ENCODE data around the gene CPNE5.

Gene CPNE5

DNA sequence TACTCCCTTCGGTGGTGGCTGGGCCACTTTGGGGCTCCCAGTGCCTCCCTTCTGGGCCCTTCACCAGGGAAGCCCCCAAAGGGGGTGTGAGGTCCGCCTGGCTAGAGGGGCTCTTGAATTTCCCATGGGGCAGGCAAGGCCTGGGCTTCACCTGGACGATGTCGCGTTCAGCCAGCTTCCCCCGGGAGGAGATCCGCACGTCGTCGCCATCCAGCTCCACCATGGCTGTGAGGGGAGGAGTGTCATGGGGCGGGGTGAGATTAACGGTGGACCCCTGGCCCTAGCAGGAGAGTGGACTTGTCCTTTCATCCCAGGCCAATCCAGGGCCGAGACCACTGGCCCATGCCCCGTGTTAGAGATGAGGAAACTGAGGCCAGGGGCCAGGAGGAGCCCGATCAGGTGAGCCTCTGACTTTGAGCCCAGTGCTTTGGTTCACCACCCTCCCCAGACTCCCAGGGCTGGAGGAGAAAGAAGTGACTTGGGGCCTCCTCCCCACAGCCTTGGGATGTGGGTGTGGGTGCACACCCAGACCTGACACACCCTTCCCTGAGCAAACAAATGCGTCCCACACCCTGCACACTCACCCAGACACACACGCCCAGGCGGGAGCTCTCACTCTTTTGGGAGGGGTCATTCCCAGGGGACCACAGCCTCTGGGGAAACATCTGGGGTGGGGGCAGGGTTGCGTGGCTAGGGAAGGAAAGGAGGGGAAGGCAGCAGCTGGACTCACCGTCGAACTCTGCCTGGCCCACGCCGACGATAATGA lies 95.5 kb downstream of the CPNE5 start:
- no peak for DNase-seq (ENCODE audit: low read depth)

DNA sequence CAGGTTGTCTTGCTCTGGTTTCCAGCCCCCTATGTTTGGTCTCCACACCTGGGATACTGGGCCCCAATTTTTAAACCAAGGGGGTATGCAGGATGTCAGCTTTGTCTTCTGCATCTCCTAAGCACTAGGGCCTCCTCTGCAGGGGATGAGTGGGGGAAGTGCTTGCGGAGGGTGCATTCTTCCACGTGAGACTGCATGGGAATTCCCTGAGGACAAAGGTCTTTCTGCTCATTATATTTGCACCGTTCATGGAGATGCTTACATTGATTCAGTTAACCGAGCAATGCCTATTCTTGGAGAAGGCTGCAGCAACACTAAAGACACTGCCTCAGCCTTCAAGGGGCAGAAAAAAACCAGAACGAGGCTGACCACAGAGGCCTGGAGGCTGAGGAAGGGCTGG lies 96.2 kb downstream of the CPNE5 start:
- DNase-seq (ENCODE audit: low read depth) = no peak

- no peak for DNase-seq (ENCODE audit: low read depth)
Measured at GRCh38 chr6:36742146-36742545, 97.1 kb downstream of the CPNE5 start.

DNA sequence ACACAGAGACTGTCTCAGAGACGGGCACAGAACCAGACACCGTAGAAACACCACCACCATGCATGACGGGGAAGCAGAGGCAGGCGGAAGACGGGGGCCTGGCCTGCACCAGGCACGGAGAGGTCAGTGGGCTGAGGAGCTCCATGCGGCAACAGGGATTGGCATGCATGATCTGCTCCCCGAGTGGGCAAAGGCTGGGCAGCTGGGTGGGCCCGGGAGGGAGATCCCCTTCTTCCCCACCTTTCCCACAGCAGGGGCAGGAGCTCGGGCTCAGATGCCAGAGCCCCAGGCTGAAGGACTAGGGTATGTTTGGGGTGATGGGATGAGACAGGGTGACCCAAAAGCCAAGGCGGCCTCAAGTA lies 98.4 kb downstream of the CPNE5 start:
- DNase-seq (ENCODE audit: low read depth) = no peak

- no peak for DNase-seq (ENCODE audit: low read depth)
Measured at GRCh38 chr6:36739947-36740817, 99.1 kb downstream of the CPNE5 start.

DNA sequence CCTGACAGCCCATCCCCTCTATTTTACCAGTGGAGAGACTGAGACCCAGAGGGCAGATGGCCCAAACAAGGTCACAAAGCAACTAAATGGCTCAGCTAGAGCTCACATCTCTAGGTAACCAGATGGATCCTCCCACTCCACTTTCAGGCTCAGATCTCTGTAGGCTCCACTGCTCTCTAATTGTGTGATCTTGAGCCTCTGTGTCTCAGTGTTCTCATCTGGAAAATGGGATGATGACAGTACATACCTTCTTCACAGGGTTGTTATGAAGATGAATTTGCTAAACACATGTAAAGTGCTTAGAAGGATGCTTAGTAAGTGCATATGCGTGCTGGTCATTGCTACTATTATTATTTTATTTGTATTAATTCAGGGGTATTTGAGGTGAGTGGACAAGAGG lies 101.1 kb downstream of the CPNE5 start:
- DNase-seq (ENCODE audit: low read depth) = no peak

DNA sequence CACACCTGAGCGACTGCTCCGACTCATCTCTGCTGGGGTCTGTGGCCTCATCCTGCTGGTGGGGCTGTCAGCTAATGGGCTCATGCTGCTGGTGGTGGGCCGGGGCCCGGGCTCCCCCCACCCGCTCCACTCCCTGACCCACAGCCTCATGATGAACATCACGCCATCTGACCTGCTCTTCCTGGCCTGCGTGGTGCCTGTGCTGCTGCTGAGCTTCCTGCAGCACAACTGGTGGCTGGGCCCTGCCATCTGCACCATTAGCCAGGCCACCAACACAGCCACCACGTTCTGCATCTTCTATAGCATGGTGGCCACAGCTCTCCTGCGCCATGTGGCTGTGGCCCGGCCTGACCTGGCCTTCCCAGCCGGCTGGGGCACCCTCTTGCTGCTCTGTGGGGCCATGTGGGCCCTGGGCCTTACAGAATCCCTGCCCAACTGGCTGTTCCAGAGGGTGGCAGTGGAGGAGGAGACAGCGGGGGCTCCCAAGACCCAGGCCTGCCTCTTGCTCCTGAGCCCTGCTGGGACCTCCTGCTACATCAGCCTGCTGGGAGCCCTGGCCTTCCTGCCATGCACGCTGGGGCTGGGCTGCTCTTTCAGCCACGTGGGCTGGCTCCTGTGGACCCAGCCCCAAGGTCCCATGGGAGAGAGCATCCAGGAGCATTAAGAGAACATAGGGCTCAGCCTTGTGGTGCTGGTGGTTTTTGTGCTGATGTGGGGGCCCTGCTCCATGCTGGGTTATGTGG lies 102.0 kb downstream of the CPNE5 start:
- DNase-seq (ENCODE audit: low read depth) = no peak

DNA sequence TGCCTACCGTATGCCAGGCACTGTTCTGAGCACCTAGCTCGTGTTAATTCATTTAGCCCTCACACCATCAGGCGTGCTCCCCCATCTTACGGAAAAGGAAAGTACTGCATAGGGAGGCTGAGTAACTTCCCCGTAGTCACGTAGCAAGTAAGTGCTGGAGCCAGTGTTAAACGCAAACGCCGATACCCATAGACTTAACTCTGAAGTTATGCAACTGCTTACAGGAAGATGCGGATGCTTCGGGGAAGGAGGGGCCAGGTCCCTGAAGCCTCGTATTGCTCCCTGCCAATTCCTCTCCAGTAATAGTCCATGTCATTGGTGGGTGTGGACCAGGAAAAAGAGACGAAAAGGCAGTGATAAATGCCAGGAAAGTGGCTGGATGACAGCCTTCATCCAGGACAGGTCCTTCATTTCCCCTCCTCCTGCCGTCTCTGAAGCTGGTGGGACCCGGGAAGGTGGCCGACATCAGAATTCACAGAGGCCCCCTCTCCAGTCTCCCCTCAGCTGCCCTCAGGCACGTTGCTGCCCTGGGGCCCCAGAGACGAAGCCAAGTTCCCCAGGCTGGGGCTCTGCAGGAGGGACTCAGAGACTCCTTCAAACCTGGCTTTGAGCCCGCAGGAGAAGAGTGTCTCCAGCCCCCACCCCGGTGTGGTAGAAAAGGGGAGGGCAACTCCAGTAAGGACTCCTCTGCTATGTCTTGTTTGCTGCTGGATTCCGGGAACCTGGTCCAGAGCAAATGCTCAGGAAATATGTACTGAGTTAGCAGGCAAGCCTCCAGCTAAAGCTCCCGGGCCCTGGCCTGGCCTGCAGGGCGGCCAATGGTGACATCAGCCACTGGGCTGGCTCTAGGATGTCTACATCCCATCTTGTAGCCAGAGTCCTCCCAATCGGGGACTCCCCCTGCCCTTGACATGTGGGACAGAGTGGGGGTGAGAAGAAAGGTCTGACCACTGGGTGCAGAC lies 103.9 kb downstream of the CPNE5 start:
- DNase-seq (ENCODE audit: low read depth) = no peak

- no peak for DNase-seq (ENCODE audit: low read depth)
Measured at GRCh38 chr6:36734486-36735060, 104.7 kb downstream of the CPNE5 start.

DNA sequence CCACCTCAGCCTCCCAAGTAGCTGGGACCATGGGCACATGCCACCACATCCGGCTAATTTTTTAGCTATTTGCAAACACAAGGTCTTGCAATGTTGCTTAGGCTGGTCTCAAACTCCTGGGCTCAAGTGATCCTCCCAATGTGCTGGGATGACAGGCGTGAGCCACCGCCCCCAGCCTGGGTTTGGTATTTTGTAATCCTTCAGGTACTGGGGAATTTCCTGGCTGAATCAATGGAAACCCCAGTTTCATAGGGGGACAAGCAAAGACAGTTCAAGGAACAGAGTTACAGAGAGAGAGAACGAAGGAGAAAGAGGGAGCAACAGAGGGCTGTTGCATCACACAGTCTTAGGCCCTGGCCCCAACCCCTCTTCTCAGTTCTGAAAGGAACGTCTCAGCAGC lies 105.9 kb downstream of the CPNE5 start:
- no peak for DNase-seq (ENCODE audit: low read depth)

DNA sequence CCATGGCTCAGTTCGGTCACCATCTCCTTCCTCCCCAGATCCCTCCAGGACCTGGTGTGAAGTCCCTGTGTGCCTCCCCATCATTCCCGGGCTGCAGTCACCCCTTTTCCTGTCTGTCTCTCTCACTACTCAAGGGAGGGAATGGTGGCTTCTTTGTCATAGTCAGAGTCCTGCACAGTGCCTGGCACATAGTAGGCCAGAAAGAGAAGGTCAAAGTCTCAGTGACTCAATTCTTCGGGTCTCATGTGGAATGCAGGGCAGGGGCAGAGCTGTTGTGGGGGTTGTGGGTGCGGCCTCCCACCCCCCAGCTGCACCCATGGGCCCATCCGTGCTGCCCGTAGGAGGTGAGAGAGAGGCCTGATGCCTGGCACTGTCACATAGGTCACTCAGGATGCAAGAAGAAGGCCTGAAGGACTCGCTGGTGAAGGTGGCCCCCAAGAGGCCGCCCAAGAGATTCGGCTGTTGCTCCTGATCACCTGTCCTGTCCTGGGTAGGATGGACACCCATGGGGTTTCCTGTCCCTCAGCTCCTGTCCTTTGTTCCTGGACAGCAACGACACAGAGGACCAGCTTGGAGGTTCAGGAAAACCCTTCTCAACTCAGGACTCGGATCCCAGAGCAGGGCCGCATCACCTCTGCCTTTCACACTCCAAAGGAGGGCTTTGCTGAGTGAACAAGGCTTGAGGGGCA lies 107.5 kb downstream of the CPNE5 start:
- no peak for DNase-seq (ENCODE audit: low read depth)

DNA sequence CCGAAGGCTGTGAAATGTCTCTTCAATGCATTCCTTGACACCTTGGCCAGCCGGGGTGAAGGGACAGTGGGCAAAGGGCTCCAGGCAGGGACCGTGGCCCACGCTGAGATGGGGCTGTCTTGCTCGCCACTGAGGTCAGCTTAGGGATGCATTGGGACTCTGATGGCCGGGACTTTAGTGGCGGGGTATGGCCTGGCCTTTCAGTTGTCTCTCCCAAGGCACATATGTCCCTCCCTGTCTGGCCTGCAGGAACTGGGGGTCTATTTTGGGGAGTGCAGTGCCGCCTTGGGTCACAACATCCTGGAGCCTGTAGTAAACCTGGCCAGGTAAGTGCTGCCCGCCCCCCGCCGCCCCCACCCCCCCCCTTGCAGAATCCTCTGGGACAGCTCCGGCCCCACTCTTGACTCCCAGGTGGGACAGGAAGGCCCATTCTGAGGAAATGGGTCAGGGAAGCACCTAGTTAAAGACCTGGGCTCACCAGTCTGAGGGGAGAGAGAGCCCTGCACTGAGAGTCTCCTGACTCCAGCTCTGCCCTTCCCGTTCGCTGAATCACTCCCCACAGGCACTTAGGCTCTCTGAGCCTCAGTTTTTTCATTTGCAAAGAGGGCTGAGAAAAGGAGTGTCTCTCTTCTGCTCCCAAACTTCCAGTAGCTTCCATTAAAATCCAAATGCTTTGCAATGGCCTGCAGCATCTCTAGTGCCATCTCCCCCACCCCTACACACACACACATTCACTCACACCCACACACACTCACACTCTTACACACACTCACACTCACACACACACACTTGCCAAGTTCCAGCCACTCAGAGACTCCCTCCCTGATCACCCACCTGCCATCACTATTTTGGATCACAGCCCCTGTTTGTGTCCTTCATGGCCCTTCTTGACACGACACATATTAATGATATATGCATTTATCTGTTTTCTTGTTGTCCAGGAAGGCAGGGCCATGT lies 108.5 kb downstream of the CPNE5 start:
- no peak for DNase-seq (ENCODE audit: low read depth)

DNA sequence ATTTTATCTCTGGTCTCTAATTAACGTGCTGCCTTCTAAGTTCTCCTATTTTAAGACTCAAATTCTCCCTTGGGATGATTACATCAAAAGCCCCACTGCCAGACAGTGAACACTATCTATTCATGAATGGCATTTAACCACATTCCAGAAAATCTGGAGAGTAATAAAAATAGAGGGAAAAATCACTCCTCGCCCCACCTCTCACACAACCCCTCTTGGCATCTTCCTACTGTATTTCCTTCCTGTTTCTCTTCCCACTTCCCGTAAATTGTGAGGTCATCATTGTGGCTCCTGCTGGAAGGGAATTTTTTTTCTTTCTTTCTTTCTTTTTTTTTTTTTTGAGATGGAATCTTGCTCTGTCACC lies 110.1 kb downstream of the CPNE5 start:
- DNase-seq (ENCODE audit: low read depth) = no peak

DNA sequence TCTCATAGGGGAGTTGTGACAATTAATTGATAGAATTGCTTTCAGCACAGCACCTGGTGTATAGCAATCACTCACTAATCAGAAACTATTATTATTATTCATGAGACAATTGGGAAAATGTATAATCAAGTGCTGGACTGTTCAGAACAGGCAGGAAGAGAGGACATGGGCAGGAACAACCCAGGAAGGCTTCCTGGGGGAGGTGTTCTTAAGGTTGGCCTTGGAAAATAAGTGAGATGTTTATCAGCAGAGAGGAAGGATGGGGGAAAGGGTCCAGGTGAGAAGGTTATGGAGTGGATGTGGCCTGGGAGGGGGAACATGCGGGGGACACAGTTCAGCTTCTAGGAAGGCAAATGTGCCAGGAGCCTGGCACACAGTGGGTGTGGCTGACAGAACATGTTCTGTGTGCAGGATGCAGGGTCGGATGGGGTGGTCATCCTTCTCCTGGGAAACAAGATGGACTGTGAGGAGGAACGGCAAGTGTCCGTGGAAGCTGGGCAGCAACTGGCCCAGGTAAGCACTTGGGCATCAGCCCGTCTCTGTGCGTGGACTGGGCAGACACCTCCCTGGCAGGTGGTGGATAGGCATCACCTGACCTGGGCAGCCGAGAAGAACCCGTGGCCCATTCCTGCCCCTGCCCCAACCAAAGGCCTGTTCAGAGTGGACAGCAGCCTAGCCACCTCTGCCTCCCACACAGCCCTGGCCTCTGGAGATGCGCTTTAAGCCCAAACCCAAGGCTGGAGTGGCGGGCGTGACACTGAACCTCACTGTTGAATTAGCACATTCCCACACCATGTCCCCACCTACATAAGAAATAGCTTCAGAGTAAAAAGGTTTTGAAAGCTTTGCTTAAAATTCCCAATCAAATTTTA lies 110.7 kb downstream of the CPNE5 start:
- no peak for DNase-seq (ENCODE audit: low read depth)

- no peak for DNase-seq (ENCODE audit: low read depth)
Measured at GRCh38 chr6:36727505-36728021, 111.7 kb downstream of the CPNE5 start.

DNA sequence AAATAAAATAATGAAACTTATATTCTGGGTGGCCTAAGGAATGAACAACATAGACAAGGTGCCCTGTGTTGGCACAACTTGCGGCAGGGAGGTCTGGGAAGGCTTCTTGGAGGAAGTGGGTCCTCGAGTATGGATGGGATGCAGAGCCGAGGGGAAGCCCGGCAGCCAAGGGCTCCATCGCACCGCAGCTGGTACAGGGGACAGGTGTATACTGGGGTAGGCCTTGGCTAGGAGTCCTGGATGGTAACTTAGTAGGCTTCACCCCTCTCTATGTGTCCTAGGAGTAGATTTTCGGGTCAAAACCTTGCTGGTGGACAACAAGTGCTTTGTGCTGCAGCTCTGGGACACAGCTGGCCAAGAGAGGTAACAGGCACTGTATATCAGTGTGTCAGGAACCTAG lies 113.7 kb downstream of the CPNE5 start:
- no peak for DNase-seq (ENCODE audit: low read depth)

DNA sequence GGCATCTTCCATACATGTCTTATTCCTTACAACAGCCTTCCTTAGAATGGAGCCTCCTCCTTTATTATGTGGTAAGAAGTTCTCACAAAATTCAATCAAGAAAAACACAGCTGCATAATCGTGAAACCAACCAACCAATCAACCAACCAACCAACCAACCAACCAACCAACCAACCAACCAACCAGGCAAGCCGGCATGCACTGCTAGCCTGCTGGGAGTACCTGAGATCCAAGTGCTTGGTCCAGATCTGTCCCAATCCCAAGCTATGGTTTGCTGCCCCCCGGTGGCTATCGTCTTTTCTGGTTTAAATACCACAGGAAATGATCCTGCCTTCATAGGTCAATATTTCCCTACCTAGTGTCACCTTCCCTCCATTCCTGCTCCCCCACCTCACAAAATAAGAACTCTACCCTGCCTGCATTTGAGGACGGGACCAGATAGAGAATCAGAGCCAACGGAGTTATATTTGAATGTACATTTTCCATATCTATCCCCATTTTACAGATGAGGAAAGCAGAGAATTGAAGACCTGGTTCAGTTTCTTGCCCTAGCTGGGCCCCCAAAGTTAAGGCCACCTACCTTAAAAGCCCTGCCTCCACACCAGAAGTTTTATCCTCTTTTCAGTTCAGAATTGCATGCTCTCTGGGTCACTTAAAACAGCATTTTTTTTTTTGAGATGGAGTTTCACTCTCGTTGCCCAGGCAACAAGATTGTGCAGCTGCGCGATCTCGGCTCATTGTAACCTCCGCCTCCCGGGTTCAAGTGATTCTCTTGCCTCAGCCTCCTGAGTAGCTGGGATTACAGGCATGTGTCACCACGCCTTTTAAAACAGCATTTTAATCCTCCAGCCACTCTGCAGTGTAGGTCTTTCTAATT lies 114.5 kb downstream of the CPNE5 start:
- no peak for DNase-seq (ENCODE audit: low read depth)

All from stimulated activated CD8-positive, alpha-beta memory T cell treated with anti-CD3 and anti-CD28 coated beads, Interleukin-12 subunit alpha, Interleukin-12 subunit beta, amount 100 ng/mL, for 4 hours (primary cell).